Jurkat, Clone E6-1 (cell line): ENCODE results near the gene MED10. TPM values are rescaled to one million over a fixed set of nuclear protein-coding genes. Genes with fewer than 3 reads are reported as not detected.
A peak's percentile ranks its signal among the peaks of the same experiment; 100 is the strongest.

ENCODE experiments used
- DNase-seq: peaks from one replicate; pipeline ENCODE4 v3.0.0-alpha.2; 2011; ENCODE audit warnings: low read depth, low spot score
- H3K4me3 ChIP-seq: 2 replicates; pipeline ENCODE4 v1.5.1; 2011; ENCODE audit warnings: mild to moderate bottlenecking, low read length, control low read depth, moderate library complexity
- polyA plus RNA-seq: library from polyadenylated mRNA; unstranded; fragments of >200 nt; gene quantifications from one replicate; pipeline ENCODE4 v1.2.1, GENCODE V29; 2012; ENCODE audit warnings: missing spikeins; ENCODE audit not compliant: insufficient read length, insufficient read depth

Gene MED10
- 70.3 TPM for polyA plus RNA-seq

- peak within 1 kb of the TSS; percentile 91 for H3K4me3 ChIP-seq
- peak; percentile 87 for DNase-seq
Observed at GRCh38 chr5:6377905-6378765, at the start of gene MED10. Gene MED10 (minus strand): TSS chr5:6378547. CDS start chr5:6378483, 64 bp downstream.

- H3K4me3 ChIP-seq = no peak overlapping the region
- no peak for DNase-seq
Observed at GRCh38 chr5:6427694-6428093, 49.3 kb upstream of the MED10 start.

- no peak overlapping the region for H3K4me3 ChIP-seq
- no peak for DNase-seq
Observed at GRCh38 chr5:6424700-6425099, 46.4 kb upstream of the MED10 start.

- no peak for DNase-seq
- no peak overlapping the region for H3K4me3 ChIP-seq
Observed at GRCh38 chr5:6424110-6424659, 45.8 kb upstream of the MED10 start.

- no peak overlapping the region for H3K4me3 ChIP-seq
- no peak for DNase-seq
Observed at GRCh38 chr5:6423327-6424109, 45.2 kb upstream of the MED10 start.

- no peak for DNase-seq
- H3K4me3 ChIP-seq = no peak overlapping the region
Observed at GRCh38 chr5:6419340-6419852, 41.0 kb upstream of the MED10 start.

- DNase-seq = no peak
- H3K4me3 ChIP-seq = no peak overlapping the region
Observed at GRCh38 chr5:6418679-6419276, 40.4 kb upstream of the MED10 start.

GRCh38 chr5:6417657-6418056, 39.3 kb upstream of the MED10 start:
- no peak overlapping the region for H3K4me3 ChIP-seq
- DNase-seq = no peak

- no peak for DNase-seq
- H3K4me3 ChIP-seq = no peak overlapping the region
Observed at GRCh38 chr5:6412811-6413210, 34.5 kb upstream of the MED10 start.

- no peak for DNase-seq
- H3K4me3 ChIP-seq = no peak overlapping the region
Observed at GRCh38 chr5:6411141-6411540, 32.8 kb upstream of the MED10 start.

- DNase-seq = no peak
Observed at GRCh38 chr5:6410421-6410820, 32.1 kb upstream of the MED10 start.

GRCh38 chr5:6408627-6409446, 30.5 kb upstream of the MED10 start:
- no peak overlapping the region for H3K4me3 ChIP-seq
- no peak for DNase-seq

More at GRCh38 chr5:6410421-6410820, 32.1 kb upstream of the MED10 start:
- no peak overlapping the region for H3K4me3 ChIP-seq

GRCh38 chr5:6408260-6408596, 29.9 kb upstream of the MED10 start:
- no peak overlapping the region for H3K4me3 ChIP-seq
- no peak for DNase-seq

GRCh38 chr5:6407558-6408259, 29.4 kb upstream of the MED10 start:
- DNase-seq = no peak
- no peak overlapping the region for H3K4me3 ChIP-seq

- no peak for DNase-seq
- H3K4me3 ChIP-seq = no peak overlapping the region
Observed at GRCh38 chr5:6405591-6405990, 27.2 kb upstream of the MED10 start.

- no peak for DNase-seq
Observed at GRCh38 chr5:6404129-6404528, 25.8 kb upstream of the MED10 start.

GRCh38 chr5:6403416-6403815, 25.1 kb upstream of the MED10 start:
- DNase-seq = no peak
- no peak overlapping the region for H3K4me3 ChIP-seq

More at GRCh38 chr5:6404129-6404528, 25.8 kb upstream of the MED10 start:
- no peak overlapping the region for H3K4me3 ChIP-seq

GRCh38 chr5:6402939-6403338, 24.6 kb upstream of the MED10 start:
- no peak overlapping the region for H3K4me3 ChIP-seq
- DNase-seq = no peak
